Fibroblast of skin of back (primary cell): Measurements from ENCODE around the gene ZNF500.
A peak's percentile ranks its signal among the peaks of the same experiment; 100 is the strongest.
"Not testable (repeated sequence)": the region's sequence is repeated elsewhere in the genome, so short reads cannot be mapped to it uniquely, and the experiment has no call there.

Experiments
- DNase-seq: peaks from one replicate; pipeline ENCODE4 v3.0.0-alpha.2; 2013

Gene ZNF500

DNA sequence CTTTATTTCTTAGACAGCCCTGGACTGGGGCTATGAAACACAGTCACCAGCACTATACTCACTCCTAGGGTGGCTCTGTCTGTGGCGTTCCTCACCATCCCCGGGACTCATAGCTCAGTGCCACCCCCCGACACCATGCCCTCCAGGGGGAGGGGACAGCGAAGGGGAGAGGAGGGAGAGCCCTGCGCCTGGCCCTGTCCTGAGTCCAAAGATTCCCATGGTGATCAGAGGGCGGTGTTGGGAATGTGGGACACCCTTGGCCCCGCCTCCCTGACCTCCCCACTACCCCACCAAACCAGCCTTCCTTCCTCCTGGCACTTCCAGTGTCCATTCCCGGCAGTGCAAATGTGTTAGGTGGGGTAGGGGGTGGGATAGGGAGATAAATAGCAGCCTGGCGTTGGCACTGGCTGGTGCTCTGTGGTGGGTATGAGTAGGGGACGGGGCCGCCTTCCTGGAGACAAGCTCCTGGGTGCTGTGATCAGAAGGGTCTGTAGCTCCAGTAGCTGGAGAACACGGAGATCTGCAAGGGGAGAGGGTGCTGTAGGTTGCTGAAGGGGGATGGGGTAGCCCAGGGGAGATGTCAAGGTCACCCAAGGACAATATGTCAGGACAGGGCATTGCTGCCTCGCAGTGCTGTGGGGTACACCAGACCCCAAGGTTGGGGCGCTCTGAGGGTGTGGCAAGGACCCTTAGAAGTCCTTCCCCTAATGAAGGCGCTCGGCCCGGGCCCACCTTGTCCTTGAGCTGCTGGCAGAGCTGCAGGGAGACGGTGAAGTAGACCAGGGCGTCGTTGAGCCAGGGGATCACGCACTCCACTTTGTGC lies 30.2 kb upstream of the ZNF500 start:
- no peak for DNase-seq

DNA sequence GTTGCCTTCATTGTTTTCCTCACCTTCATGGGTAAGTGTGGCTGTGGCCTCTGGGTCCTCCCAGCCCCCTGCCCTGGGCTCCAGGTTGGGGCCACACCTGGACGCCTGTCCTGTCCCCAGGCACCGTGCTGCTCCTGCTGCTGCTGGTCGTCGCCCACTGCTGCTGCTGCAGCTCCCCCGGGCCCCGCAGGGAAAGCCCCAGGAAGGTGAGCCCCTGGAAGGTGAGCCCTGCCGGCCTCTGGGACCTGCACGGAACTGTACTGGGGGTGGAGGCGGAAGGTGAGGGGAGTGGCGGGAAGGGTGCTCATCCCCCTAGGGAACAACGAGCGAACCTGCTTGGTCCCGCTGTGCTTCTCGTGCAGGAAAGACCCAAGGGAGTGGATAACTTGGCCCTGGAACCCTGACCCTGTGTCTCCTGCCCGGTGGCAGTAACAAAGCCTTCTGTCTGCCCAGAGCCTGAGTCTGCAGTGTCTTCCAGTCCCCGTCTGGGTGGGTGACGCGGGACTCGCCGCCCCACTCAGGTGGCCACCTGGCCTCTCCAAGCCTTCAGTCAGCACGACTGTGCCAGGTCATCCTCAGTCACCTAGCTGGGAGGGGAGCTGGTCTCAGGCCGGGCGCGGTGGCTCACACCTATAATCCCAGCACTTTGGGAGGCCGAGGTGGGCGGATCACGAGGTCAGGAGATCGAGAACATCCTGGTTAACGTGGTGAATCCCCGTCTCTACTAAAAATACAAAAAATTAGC lies 29.0 kb upstream of the ZNF500 start:
- no peak for DNase-seq

DNA sequence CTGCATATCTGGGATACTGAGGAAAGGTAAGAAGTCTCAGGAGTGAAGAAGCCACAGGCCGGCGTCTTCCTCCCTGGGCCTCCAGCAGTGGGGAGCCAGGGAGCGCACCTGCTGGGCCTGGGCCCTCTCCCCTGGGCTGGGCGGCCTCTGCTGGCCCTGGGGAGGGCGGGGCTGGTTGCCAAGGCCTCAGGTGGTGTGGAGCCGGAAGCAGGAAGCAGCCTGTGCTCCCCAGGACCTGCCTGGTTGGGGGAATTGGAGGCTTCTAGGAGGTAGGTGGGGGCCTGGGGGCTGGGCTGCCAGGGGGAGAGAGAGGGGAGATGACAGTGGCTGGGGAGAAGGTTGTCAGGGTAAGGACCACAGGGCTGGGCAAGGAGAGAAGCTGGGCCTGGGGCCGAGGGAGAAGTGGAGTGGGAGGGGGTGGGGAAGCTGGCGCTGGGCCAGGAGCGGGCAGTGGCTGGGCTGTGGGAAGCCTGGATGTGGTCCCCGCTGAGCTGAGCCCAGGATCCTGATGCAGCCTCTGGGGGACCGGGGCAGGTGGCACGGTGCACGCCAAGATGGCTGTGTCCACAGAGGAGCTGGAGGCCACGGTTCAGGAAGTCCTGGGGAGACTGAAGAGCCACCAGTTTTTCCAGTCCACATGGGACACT lies 28.3 kb upstream of the ZNF500 start, which contains the start of gene SMIM22:
Gene SMIM22, plus strand, starts transcription at position 189 of the 647 bp plus-strand sequence. Its CDS starts 366 bp downstream, at position 555.
- DNase-seq, result no peak

DNA sequence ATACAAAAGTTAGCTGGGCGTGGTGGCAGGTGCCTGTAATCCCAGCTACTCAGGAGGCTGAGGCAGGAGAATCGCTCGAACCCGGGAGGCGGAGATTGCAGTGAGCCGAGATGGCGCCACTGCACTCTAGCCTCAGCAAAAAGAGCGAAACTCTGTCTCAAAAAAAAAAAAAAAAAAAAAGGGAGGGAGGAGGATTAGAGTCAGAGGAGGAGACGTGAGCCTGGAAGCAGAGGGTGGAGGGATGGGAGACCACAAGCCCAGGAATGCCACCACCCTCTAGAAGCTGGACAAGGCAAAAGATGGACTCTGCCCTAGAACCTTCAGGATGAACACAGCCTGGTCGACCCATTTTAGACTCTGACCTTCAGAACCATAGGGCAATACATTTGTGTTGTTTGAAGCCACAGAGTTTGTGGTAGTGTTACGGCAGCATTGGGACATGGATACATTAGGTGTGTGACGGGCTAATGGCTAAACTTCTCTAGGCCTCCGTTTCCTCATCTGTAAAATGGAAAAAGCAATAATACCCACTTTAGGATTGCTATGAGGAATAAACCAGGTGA lies 26.1 kb upstream of the ZNF500 start:
- DNase-seq, result no peak

- no peak for DNase-seq
These were observed 23.9 kb upstream of the ZNF500 start for GRCh38 chr16:4790871-4791270.

- DNase-seq, result no peak
These were observed 23.3 kb upstream of the ZNF500 start for GRCh38 chr16:4790261-4790660.

DNA sequence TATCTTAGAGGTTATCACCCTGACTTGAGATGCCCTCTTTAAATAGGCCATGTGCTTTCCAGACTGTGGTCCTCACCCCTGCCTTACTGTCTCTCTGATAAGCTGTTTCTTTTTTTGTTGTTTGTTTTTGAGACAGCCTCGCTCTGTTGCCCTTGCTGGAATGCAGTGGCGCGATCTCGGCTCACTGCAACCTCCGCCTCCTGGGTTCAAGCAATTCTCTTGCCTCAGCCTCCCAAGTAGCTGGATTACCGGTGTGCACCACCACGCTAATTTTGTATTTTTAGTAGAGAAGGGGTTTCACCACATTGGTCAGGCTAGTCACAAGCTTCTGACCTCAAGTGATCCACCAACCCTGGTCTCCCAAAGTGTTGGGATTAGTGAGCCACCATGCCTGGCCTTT lies 21.9 kb upstream of the ZNF500 start:
- no peak for DNase-seq

DNA sequence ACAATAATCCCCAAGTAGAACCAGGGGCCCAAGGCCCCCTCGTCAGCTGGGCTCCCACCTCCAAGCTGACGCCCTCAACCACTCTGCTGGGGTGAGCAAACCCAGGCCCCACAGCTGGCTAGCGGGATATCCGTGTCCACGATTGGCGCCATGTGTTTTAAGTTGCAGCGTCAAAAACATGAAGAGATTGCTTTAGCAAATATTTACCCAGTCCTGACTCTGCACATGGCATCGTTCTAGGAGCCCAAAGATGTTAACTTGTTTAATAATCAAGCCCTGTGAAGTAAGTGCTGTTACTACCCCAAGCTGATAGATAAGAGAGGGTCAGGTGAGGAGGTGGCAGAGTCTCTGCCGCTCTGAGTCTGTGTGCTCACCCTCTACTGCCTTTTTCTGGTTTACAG lies 21.5 kb upstream of the ZNF500 start:
- DNase-seq, result no peak

DNA sequence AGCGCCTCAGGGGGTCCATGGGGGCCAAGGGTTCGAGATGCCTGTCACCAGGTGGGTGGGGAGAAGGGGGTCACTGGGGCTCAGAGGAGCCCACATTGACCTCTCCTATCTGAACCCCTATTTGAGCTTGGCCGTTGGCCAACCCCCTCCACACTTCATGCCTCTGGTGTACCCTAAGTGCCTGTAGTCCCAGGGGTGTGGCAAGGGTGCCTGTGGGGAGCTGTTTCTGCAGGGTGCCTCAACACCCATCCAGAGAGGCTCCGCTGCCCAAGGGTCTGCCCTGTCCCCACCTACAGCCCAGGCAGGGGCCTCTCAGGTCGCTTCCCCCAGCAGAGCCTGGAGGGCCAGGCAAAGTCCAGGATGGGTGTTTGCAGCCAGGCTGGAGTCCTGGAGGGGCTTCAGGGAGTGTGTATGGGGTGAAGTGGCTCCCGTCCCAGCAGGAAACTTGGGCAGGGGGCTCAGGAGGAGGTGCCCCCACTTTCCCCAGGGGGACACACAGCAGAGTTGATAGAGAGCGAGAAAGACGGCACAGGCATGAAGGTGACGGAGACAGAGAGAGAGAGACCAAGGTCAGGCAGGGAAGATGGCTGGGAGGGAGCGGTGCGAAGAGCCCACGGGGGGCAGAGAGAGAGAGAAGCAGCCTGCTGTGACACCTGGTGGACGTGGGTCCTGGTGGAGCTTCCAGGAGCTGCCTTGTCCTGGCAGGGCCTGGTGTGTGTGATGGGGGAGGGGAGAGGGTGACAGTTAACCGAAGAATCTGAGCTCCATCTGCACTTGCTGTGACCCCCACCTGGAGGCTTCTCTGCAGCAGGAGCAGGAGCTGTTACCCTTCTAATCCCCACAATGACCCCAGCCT lies 20.9 kb upstream of the ZNF500 start, which contains the start of gene SEPTIN12:
Gene SEPTIN12, minus strand, starts transcription at position 719 of the 856 bp plus-strand sequence. Its CDS starts 700 bp downstream, at position 19.
- no peak for DNase-seq

DNA sequence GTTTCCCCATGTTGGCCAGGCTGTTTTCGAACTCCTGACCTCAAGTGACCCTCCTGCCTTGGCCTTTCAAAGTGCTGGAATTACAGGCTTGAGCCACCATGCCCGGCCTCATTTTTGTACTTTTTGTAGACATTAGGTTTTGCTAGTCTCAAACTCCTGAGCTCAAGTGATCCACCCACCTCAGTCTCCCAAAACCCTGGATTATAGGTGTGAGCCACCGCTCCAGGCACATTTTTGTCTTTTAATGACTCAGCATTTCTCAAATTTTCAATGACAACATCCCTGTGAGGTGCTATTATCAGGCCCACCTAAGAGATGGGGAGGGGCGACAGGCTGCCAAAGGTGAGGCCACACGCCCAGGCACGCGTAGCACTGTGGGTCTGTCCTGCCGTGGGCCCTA lies 20.1 kb upstream of the ZNF500 start:
- DNase-seq, result no peak

DNA sequence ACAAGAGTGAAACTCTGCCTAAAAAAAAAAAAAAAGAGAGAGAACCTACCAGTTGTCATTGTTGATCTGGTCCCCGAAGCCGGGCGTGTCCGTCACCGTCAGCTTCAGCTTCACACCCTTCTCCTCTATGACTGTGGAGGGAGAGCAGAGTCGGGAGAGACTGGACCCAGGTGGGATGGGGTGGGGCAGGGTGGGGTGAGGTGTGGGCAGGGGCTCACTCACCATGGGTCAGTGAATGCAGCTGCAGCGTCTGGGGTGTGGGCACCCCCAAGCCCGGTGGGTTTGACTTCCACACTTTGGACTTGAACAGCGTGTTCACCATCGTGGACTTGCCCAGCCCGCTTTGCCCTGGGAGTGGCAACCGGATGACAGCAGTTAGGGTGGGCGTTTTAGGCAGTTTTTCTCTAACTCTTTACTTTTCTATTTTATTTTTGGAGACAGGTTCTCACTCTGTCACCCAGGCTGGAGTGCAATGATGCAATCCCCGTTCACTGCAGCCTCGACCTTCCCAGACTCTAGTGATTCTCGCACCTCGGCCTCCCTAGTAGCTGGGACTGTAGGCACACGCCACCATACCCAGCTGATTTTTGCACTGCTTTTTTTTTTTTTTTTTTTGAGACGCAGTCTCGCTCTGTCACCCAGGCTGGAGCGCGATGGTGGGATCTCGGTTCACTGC lies 18.9 kb upstream of the ZNF500 start:
- DNase-seq, result no peak

DNA sequence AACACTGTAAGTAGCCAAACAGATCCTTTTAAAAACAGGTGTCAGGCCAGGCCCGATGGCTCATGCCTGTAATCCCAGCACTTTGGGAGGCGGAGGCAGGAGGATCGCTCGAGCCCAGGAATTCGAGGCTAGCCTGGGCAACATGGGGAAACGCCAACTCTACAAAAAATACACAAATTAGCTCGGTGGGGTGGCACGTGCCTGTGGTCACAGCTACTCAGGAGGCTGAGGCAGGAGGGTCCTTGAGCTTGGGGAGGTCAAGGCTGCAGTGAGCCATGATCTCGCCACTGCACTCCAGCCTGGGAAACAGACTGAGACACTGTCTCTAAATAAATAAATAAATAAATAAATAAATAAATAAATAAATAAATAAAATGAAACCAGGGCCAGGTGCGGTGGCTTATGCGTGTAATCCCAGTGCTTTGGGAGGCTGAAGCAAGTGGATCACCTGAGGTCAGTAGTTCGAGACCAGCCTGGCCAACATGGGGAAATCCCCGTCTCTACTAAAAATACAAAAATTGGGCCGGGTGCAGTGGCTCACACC lies 17.6 kb upstream of the ZNF500 start:
- DNase-seq, result not testable (repeated sequence)

GRCh38 chr16:4783951-4784336 lies 17.0 kb upstream of the ZNF500 start:
- DNase-seq, result no peak

DNA sequence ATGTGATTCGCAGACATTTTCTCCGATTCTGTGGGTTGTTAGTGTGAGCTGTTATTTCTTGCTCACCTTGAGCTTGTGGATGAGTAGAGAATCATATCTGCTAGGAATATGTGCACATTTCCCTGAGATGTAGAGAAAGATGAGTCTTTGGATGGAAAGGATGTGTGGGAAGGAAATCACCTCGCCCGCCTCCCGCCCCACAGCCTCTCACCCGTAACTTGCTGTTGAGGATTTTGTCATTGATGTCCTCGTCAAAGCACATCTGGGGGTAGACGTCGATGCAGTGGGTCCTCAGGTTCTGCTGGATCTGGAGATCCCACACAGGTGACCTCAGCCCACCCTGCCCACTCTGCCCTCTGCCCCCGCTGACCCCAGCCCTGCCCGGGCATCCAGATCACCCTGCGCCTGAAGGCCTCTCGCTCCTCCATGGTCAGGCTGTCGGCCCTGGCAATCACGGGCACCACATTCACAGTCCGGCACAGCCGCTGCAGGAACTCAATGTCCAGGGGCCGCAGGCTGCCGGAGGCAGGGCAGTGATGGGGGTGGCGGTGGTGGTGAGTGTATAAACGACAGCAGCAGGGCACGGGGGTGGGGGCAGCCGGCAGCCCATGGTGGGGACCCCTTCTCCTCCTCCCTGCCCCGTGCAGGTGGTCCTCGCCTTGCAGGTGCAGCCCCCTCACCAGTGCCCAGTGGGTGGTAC lies 16.4 kb upstream of the ZNF500 start:
- no peak for DNase-seq

- DNase-seq, result peak; percentile 13
These were observed 13.3 kb upstream of the ZNF500 start for GRCh38 chr16:4780235-4780634.

DNA sequence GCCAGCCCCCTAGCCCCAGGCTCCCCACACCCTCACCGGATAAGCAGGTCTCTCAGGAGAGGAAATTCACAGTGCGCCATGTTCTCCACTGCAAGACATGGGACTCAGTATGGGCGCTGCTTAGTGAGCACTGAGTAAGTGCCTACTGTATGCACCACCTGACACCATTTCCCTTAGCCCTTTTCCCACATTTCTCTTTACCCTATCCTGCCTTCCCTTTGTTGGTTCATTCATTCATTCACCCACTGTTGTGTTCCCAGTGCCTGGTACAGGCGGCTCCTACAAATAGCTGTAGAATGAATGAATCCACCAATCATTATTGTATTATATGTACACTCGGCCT lies 11.1 kb upstream of the ZNF500 start:
- DNase-seq, result no peak

DNA sequence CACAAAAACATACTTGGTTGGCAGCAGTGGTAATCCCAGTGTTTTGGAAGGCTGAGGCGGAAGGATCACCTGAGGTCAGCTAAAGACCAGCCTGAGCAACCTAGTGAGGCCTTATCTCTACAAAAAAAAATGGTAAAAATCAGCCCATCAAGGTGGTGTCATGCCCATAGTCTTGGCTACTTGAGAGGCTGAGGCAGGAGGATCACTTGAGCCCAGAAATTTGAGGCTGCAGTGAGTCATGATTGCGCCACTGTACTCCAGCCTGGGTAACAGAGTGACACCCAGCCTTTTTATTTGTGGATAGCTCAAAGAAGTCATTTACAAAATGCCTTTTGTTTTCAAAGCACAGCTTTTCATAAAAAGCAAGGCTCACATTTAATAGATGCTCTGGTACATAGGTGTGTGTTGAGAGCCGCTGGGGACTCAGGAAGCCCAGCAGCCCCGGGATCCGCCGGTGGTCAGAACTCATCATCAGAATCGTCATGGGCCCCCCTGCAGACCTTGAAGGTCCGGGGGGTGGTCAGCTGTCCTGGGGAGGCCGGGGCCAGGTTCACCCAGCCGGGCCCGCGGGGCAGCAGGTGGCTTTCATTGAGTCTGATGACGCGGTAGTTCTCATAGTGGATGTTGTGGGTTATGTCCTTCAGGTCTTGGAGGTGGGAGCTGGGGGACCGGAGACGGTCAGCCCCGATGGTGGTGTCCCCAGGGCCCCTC lies 10.5 kb upstream of the ZNF500 start:
- DNase-seq, result no peak

DNA sequence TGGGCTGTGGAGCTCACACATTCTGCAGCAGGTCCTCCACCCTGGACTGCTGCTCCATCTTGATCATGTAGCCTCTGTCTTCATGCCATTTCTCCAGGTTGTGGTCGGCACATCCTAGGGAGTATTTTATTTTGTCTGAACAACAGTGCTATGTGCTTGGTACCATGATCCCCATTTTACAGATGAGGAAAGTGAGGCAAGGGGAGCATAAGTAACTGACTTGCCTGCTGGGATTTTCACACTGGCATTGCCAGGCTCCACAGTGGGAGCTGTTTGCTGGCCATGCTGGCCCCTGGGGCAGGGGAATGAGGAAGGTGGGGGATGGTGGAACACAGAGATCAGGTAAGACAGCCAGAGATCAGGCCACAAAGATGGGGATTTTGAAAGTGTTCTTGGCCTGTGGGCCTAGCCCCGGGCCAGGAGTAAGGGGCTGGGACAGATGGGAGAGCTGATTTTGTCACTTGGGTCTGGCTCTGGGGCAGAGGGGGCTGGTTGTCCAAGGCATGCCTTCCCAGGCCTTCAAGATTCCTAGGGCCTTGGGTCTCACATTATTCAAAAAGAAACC lies 9.3 kb upstream of the ZNF500 start:
- DNase-seq, result no peak

DNA sequence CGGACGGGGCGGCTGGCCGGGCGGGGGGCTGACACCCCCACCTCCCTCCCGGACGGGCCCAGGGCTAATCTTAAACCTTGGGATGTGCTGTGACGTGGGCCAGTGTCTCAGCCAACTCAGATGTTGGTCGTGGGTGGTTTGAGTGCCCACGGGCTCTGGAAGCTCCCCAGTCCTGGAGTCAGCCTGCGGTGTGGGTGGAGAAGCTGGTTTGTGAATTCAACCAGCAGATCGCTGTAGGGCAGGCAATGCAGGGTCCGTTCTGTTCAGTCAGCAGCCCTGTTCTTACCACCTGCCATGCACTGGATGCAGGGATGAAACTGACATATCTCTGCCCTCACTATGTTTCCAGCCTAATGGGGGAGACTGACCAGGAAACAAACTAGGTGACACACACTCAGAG lies 8.0 kb upstream of the ZNF500 start:
- no peak for DNase-seq

- DNase-seq, result no peak
These were observed 5.4 kb upstream of the ZNF500 start for GRCh38 chr16:4772351-4772750.
